DOHH2 (cell line): Measurements from ENCODE around the gene CHN2.

ENCODE experiments used
- H3F3A ChIP-seq: fragments of 200-600 bp; sonication (generic), shearing (Covaris generic); 2 replicates; pipeline ENCODE4 v1.6.0; 2016; ENCODE audit warnings: antibody characterized with exemption, mild to moderate bottlenecking; ENCODE audit not compliant: control insufficient read depth, insufficient read depth
- H3K27ac ChIP-seq: fragments of 200-600 bp; sonication (generic); 2 replicates; pipeline ENCODE4 v1.5.1; 2014; ENCODE audit warnings: low read depth, mild to moderate bottlenecking, low read length, moderate library complexity
- H3K27me3 ChIP-seq: fragments of 200-600 bp; sonication (generic); 2 replicates; pipeline ENCODE4 v1.6.1; 2014; ENCODE audit warnings: mild to moderate bottlenecking, low read length, mixed read lengths; ENCODE audit not compliant: control insufficient read depth
- H3K36me3 ChIP-seq: fragments of 200-600 bp; sonication (generic); 2 replicates; pipeline ENCODE4 v1.6.1; 2014; ENCODE audit warnings: mild to moderate bottlenecking, low read length, moderate library complexity, mixed read lengths; ENCODE audit not compliant: control insufficient read depth
- H3K4me1 ChIP-seq: fragments of 200-600 bp; sonication (generic); 2 replicates; pipeline ENCODE4 v1.6.1; 2014; ENCODE audit warnings: mild to moderate bottlenecking, low read length, mixed read lengths; ENCODE audit not compliant: control insufficient read depth
- H3K4me2 ChIP-seq: fragments of 200-600 bp; sonication (generic); 2 replicates; pipeline ENCODE4 v1.6.0; 2014; ENCODE audit warnings: mild to moderate bottlenecking, low read length, moderate library complexity
- H3K4me3 ChIP-seq: fragments of 200-600 bp; sonication (generic); 2 replicates; pipeline ENCODE4 v1.5.1; 2014; ENCODE audit warnings: mild to moderate bottlenecking, low read length, mixed read lengths
- H3K79me2 ChIP-seq: fragments of 200-600 bp; sonication (generic); 2 replicates; pipeline ENCODE4 v1.6.1; 2014; ENCODE audit warnings: mild to moderate bottlenecking, low read length, mixed read lengths; ENCODE audit not compliant: control insufficient read depth
- H3K9me2 ChIP-seq: fragments of 200-600 bp; sonication (generic); replicated peaks from 2 replicates; pipeline ENCODE4 v1.6.1; 2014; ENCODE audit warnings: mild to moderate bottlenecking, low read length, mixed read lengths; ENCODE audit not compliant: control insufficient read depth
- H3K9me3 ChIP-seq: fragments of 200-600 bp; sonication (generic); 2 replicates; pipeline ENCODE4 v1.6.1; 2014; ENCODE audit warnings: antibody characterized with exemption, low read length, mixed read lengths; ENCODE audit not compliant: control insufficient read depth, insufficient read depth
- H4K20me1 ChIP-seq: fragments of 200-600 bp; sonication (generic); 2 replicates; pipeline ENCODE4 v1.6.0; 2014; ENCODE audit warnings: low read depth, mild to moderate bottlenecking, antibody characterized with exemption, low read length, moderate library complexity; ENCODE audit not compliant: control insufficient read depth, insufficient read depth
- EZH2phosphoT487 ChIP-seq: fragments of 200-600 bp; sonication (generic); IDR thresholded peaks from 2 replicates; pipeline ENCODE4 v1.6.1; 2017; ENCODE audit warnings: borderline replicate concordance, mild to moderate bottlenecking, antibody characterized with exemption, low read length, moderate library complexity, mixed read lengths
- TF ChIP-seq, protein P1 (sequence below): fragments of 200-600 bp; sonication (generic); IDR thresholded peaks from one replicate; pipeline ENCODE4 v1.5.1; 2014; ENCODE audit warnings: antibody characterized with exemption, mild to moderate bottlenecking, low read depth, low read length; ENCODE audit not compliant: poor library complexity, severe bottlenecking

The CHN2 gene

DNA sequence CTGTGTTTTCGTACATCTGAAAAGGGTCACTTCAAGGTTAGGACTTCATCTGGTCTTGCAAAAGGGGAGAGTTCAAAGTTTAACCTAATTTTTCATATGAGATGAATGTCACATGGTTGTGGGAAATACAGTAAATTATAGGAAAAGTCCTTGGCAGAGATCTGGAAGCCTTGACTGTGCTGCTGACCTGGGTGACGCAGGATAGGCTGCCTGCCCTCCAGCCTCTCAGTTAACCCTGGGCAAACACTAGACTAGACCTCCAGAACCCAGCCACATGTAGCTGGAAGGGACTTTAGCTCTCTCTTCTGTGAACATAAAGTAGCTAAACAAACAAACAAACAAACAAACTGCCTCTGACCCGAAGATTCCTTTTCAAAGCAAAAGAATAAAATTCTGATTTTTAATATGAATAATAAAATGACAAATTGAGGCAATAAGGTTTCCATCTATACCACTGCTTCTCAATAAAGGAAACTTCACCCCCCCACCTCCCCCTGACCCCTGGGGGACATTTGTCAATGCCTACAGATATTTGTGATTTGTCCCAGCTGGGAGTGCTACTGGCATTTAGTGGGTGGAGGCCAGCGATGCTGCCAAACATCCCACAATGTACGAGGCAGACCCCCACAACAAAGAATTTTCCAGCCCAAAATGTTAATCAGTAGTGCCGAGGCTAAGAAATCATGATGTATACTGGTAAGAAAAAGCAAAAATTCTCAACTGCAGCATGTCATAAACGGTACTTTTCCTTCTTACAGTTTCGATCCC, 293.8 kb downstream of the CHN2 start:
- Histone ChIP-seq H3F3A (no peaks in the 10 kb centered on the region), H3K9me2 (no peaks in the 10 kb centered on the region), H3K4me1 (no peaks in the 10 kb centered on the region), H3K4me2 (no peak overlapping the region), H3K79me2 (no peaks in the 10 kb centered on the region), H4K20me1 (no peaks in the 10 kb centered on the region), H3K4me3 (no peak overlapping the region), H3K36me3 (no peaks in the 10 kb centered on the region), H3K27ac (no peak overlapping the region), H3K27me3 (no peaks in the 10 kb centered on the region), H3K9me3 (no peaks in the 10 kb centered on the region)
- no peak for TF ChIP-seq EZH2phosphoT487
- TF ChIP-seq, protein P1, sequence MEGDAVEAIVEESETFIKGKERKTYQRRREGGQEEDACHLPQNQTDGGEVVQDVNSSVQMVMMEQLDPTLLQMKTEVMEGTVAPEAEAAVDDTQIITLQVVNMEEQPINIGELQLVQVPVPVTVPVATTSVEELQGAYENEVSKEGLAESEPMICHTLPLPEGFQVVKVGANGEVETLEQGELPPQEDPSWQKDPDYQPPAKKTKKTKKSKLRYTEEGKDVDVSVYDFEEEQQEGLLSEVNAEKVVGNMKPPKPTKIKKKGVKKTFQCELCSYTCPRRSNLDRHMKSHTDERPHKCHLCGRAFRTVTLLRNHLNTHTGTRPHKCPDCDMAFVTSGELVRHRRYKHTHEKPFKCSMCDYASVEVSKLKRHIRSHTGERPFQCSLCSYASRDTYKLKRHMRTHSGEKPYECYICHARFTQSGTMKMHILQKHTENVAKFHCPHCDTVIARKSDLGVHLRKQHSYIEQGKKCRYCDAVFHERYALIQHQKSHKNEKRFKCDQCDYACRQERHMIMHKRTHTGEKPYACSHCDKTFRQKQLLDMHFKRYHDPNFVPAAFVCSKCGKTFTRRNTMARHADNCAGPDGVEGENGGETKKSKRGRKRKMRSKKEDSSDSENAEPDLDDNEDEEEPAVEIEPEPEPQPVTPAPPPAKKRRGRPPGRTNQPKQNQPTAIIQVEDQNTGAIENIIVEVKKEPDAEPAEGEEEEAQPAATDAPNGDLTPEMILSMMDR: no peak

DNA sequence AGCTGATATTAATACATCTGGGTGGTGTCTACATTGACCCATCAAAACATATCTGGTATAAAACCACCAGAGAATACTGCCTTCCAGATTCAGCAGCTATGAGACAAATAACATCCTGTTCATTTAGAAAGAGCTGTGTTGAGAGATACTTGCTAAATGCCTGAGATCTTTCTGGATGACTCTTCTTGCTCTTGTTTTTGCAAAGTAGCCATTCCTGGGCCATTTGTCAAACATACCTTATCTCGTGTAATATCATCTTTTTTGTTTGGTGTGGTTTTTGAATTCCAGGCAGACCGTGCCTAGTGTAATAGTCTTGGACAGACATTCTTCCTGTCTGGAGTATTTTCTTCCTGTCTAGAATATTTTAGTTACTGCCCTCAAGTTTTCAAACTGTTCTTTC, 294.4 kb downstream of the CHN2 start:
- H3K9me2 ChIP-seq: no peaks in the 10 kb centered on the region
- H3K27me3 ChIP-seq: no peaks in the 10 kb centered on the region
- no peaks in the 10 kb centered on the region for H3K36me3 ChIP-seq
- no peak overlapping the region for H3K4me3 ChIP-seq
- no peaks in the 10 kb centered on the region for H3K79me2 ChIP-seq
- H3K4me2 ChIP-seq: no peak overlapping the region
- TF ChIP-seq EZH2phosphoT487: no peak
- TF ChIP-seq, protein P1: no peak
- no peak overlapping the region for H3K27ac ChIP-seq
- no peaks in the 10 kb centered on the region for H3K9me3 ChIP-seq
- no peaks in the 10 kb centered on the region for H4K20me1 ChIP-seq
- H3F3A ChIP-seq: no peaks in the 10 kb centered on the region
- H3K4me1 ChIP-seq: no peaks in the 10 kb centered on the region

DNA sequence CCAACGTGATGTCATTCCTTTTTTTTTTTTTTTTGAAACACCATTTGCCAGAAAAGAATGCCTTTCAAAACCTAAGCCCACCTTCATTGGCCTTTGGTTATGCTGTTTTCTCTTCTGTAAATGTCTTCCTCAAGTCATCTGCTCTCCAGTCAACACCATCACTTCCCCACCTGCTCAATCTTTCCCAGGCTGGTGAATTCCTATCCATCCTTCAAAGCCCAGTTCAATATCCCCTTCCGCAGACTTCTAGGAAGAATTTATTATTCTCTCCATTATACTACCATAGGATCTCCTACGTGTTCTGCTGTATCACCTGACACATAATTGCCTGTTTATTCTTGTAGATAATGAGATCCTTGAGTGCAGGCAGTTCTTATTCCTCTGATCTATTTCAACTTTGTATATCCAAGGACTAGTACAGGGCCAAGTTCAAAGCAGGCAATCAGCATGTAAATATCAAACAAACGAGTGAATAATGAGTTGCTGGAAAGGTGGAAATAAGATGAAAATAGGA, 295.6 kb downstream of the CHN2 start:
- Histone ChIP-seq H3K27me3 (no peaks in the 10 kb centered on the region), H4K20me1 (no peaks in the 10 kb centered on the region), H3K4me1 (no peaks in the 10 kb centered on the region), H3K36me3 (no peaks in the 10 kb centered on the region), H3K27ac (no peak overlapping the region), H3K4me2 (no peak overlapping the region), H3K9me3 (no peaks in the 10 kb centered on the region), H3K79me2 (no peaks in the 10 kb centered on the region), H3K4me3 (no peak overlapping the region), H3K9me2 (no peaks in the 10 kb centered on the region), H3F3A (no peaks in the 10 kb centered on the region)
- no peak for TF ChIP-seq EZH2phosphoT487
- TF ChIP-seq, protein P1: no peak
